ENCODE measurements around the gene FA2H. TPM values are rescaled to one million over a fixed set of nuclear protein-coding genes. Genes with fewer than 3 reads are reported as not detected.

Gene FA2H
- total RNA-seq, 2 donors from 2014 or later = 2.1 to 2.4 TPM

DNA sequence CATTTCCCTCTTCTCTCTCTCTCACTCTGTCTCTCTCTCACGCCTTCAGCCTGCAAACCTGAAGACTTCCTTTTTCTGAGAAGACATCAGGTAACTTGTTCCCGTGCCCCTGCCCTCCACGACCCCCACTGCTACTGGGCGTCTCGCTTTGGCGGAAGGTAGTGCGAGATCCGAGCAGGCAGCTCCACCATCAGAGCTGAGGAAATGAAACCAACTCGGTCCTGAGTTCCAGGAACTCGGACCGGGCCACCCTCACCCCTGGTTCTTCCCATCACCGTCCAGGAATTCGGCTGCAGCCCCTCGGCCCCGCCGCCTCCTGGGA is 74.5 kb downstream of the FA2H start:
- no peak overlapping the region for H3K27ac Mint-ChIP-seq

DNA sequence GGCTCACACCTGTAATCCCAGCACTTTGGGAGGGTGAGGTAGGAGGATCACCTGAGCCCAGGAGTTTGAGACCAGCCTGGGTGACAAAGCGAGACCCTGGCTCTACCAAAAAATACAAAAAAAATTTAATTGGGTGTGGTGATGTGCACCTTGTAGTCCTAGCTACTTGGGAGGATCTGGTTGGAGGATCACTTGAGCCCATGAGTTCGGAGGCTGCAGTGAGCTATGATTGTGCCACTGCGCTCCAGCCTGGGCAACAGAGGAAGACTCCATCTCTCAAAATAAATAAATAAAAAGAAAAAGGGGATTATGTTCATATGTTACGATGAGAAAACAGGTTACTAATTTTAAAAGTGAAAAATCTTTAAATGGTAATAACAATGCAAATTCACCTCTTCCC is 75.0 kb downstream of the FA2H start:
- Mint-ChIP-seq H3K4me1 (peaks cover 14% of the 10 kb centered on the region), H3K4me3 (peak overlapping the region; percentile 68), H3K27ac (no peak overlapping the region), H3K27me3 (ENCODE audit: insufficient read depth) (peaks cover 34% of the 10 kb centered on the region), H3K9me3 (no peaks in the 10 kb centered on the region), H3K36me3 (ENCODE audit: low read depth) (no peaks in the 10 kb centered on the region)
- Histone ChIP-seq H3K27ac (ENCODE audit: low read depth, low read length) (no peak overlapping the region), H3K27me3 (ENCODE audit: control insufficient read depth, insufficient read depth, low read length, poor library complexity, severe bottlenecking) (peaks cover 28% of the 10 kb centered on the region), H3K4me3 (ENCODE audit: low read length) (no peak overlapping the region), H3K9ac (ENCODE audit: extremely low read depth, low read length, poor library complexity, severe bottlenecking) (no peak overlapping the region), H3K9me3 (ENCODE audit: control insufficient read depth, low read length) (no peaks in the 10 kb centered on the region), H3K36me3 (ENCODE audit: control insufficient read depth, insufficient read depth, low read length) (no peaks in the 10 kb centered on the region), H3K4me1 (ENCODE audit: control insufficient read depth, insufficient read depth, low read length) (no peaks in the 10 kb centered on the region)
- no peak for DNase-seq
- WGBS, 2 experiments (ENCODE audit: insufficient coverage in 1 of 2, insufficient read length in 1 of 2) = 100% methylated on average over 1 to 2 of the region's 4 CpGs
- TF ChIP-seq, protein P1, sequence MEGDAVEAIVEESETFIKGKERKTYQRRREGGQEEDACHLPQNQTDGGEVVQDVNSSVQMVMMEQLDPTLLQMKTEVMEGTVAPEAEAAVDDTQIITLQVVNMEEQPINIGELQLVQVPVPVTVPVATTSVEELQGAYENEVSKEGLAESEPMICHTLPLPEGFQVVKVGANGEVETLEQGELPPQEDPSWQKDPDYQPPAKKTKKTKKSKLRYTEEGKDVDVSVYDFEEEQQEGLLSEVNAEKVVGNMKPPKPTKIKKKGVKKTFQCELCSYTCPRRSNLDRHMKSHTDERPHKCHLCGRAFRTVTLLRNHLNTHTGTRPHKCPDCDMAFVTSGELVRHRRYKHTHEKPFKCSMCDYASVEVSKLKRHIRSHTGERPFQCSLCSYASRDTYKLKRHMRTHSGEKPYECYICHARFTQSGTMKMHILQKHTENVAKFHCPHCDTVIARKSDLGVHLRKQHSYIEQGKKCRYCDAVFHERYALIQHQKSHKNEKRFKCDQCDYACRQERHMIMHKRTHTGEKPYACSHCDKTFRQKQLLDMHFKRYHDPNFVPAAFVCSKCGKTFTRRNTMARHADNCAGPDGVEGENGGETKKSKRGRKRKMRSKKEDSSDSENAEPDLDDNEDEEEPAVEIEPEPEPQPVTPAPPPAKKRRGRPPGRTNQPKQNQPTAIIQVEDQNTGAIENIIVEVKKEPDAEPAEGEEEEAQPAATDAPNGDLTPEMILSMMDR (conservative IDR thresholded peaks at IDR 0.05) = no peak

More for the DNA sequence above, 74.5 kb downstream of the FA2H start:
- WGBS, 2 experiments (ENCODE audit: insufficient coverage in 1 of 2, insufficient read length in 1 of 2) = 42 to 43% methylated on average over 13 to 16 of the region's 16 CpGs
- Mint-ChIP-seq H3K9me3 (no peaks in the 10 kb centered on the region), H3K4me1 (peaks cover 14% of the 10 kb centered on the region), H3K27me3 (ENCODE audit: insufficient read depth) (peaks cover 34% of the 10 kb centered on the region), H3K4me3 (peak overlapping the region; percentile 68), H3K36me3 (ENCODE audit: low read depth) (no peaks in the 10 kb centered on the region)
- peak; percentile 58 for DNase-seq
- Histone ChIP-seq H3K9ac (ENCODE audit: extremely low read depth, low read length, poor library complexity, severe bottlenecking) (no peak overlapping the region), H3K9me3 (ENCODE audit: control insufficient read depth, low read length) (no peaks in the 10 kb centered on the region), H3K4me1 (ENCODE audit: control insufficient read depth, insufficient read depth, low read length) (no peaks in the 10 kb centered on the region), H3K27me3 (ENCODE audit: control insufficient read depth, insufficient read depth, low read length, poor library complexity, severe bottlenecking) (peaks cover 28% of the 10 kb centered on the region), H3K36me3 (ENCODE audit: control insufficient read depth, insufficient read depth, low read length) (no peaks in the 10 kb centered on the region), H3K27ac (ENCODE audit: low read depth, low read length) (no peak overlapping the region), H3K4me3 (ENCODE audit: low read length) (peak overlapping the region; percentile 69)
- TF ChIP-seq, protein P1 (conservative IDR thresholded peaks at IDR 0.05) = no peak

- TF ChIP-seq, protein P1 (conservative IDR thresholded peaks at IDR 0.05) = no peak
- H3K9ac ChIP-seq (ENCODE audit: extremely low read depth, low read length, poor library complexity, severe bottlenecking) = no peak overlapping the region
- no peak for DNase-seq
- no peak overlapping the region for H3K4me3 ChIP-seq (ENCODE audit: low read length)
- H3K9me3 ChIP-seq (ENCODE audit: control insufficient read depth, low read length) = no peaks in the 10 kb centered on the region
- WGBS, 2 experiments (ENCODE audit: insufficient coverage in 1 of 2, insufficient read length in 1 of 2) = 90 to 93% methylated on average over 3 of the region's 4 CpGs
- H3K9me3 Mint-ChIP-seq = no peaks in the 10 kb centered on the region
- H3K27ac Mint-ChIP-seq = no peak overlapping the region
- H3K36me3 ChIP-seq (ENCODE audit: control insufficient read depth, insufficient read depth, low read length) = no peaks in the 10 kb centered on the region
- H3K4me1 Mint-ChIP-seq = peaks cover 14% of the 10 kb centered on the region
- peaks cover 34% of the 10 kb centered on the region for H3K27me3 Mint-ChIP-seq (ENCODE audit: insufficient read depth)
- no peaks in the 10 kb centered on the region for H3K4me1 ChIP-seq (ENCODE audit: control insufficient read depth, insufficient read depth, low read length)
- no peaks in the 10 kb centered on the region for H3K36me3 Mint-ChIP-seq (ENCODE audit: low read depth)
- H3K4me3 Mint-ChIP-seq = no peak overlapping the region
- no peak overlapping the region for H3K27ac ChIP-seq (ENCODE audit: low read depth, low read length)
- peaks cover 28% of the 10 kb centered on the region for H3K27me3 ChIP-seq (ENCODE audit: control insufficient read depth, insufficient read depth, low read length, poor library complexity, severe bottlenecking)
These were observed 76.4 kb downstream of the FA2H start for GRCh38 chr16:74698222-74698621.

Data from endodermal cell (in vitro differentiated cells).